GM18505 (cell line): ENCODE data around the gene CD247.
"Not testable (repeated sequence)": the region's sequence is repeated elsewhere in the genome, so short reads cannot be mapped to it uniquely, and the experiment has no call there.

Source experiments
- ATAC-seq: cut with Tn5 transposase; IDR thresholded peaks from one replicate; pipeline ENCODE4 v1.9.1; 2021; ENCODE audit not compliant: unreplicated experiment
- POLR2A ChIP-seq: IDR thresholded peaks from 4 replicates; pipeline ENCODE4 v1.6.1; 2011; ENCODE audit warnings: borderline replicate concordance; ENCODE audit not compliant: insufficient read depth, insufficient read length; ENCODE audit errors: extremely low read depth

Gene CD247

DNA sequence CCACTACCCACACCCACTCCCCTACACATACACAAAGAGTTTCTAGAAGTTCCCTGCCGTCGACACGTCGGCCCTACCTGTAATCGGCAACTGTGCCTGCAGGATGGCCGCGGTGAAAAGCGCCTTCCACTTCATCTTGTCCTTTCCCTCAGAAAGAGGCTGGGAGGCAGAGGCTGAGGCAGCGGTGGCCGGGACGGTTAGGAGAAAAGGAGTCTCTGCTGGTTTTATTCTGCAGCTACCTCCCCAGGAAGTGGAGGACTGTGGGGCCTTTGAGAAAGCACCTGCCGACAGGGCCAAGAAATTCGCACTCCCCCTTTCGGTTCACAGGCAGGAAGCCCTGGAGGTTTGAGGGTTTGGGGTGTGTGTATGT lies at the start of gene CD247:
Gene CD247, minus strand, starts transcription at position 199 of the 370 bp plus-strand sequence. Its CDS starts 64 bp downstream, at position 135.
- ATAC-seq, result no peak
- no peak for TF ChIP-seq POLR2A

DNA sequence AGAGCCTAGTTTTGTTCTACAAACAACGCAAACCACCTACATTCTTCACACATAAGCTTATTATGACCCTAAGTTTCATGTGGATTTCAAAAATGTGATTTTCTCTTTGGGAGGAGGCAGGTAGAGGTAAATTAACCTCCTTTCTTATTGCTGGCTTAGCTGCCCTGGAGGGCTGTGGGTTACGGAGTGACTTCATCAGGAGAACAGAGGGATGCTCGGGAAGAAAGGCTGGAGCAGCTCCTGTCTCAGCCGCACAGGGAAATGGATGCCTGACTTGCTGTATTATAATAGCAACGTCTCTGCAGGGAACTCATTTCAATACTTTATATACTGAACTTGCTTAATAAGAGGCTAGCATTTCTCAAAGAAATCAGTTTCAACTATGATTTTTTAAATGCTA lies 49.3 kb upstream of the CD247 start:
- no peak for ATAC-seq
- no peak for TF ChIP-seq POLR2A

DNA sequence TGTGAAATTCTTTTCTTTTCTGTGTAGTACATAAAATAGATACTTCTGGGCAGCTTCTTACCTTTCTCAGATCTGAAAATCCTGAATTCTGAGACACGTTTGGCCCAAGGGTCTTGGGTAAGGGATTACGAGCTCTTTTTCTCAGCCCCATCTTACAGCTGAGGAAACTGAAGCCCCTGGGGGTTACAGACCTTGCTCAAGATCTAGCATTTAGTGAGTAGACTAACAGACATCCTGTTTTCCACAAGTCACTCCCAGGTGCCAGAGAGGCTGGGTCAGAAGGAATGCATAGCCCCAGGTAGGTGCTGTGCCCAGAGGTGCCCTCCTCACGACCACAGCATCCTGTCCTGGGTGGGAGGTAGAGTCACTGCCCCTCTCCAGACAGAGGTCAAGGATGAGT lies 48.4 kb upstream of the CD247 start:
- no peak for ATAC-seq
- no peak for TF ChIP-seq POLR2A

DNA sequence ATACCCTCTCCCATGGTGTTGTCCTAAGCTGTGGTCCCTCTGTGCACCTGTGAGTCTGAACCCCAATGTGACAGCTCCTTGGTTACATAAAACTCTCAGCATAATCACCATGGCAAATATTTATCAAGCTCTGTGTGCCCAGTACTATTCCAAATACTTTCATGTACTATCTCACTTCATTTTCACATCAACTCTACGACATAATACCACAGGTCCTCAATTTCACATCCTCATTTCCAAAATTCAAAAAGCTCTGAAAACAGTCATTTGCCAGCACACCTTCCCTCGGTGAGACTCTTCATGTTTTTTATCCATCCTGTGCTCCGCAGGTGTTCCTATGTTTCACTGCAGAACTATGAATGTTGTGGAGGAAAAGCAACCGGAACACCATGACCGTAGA lies 47.6 kb upstream of the CD247 start:
- no peak for ATAC-seq
- TF ChIP-seq POLR2A, result no peak

DNA sequence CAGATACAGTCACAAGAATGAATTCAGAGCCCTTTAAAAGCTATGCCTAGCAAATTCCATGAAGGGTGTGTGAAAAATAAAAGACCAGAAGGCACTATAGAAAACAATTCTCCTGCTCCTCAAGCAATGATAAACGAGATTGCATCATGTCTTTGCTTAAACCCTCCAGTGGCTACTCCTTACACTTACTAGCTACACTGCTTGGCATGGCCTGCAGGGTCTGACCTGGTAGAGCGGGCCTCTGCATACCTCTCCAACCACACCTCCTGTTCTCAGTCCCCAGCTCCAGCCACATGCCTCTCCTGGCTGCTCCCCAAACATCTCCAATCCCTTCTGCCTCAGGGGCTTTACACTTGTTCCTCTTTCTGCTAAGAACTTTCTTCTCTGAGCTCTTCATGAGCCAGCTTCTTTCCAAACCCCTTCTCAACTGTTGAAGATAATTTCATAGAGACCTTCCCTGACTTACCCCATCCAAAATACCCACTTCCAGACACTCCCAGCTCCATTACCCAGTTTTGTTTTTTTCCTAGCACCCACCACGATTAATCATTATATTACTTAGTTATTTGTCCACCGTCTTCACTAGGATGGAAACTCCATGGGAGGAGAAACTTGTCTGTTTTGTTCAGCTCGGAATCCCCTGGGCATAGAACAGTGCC lies 46.4 kb upstream of the CD247 start:
- TF ChIP-seq POLR2A, result no peak
- no peak for ATAC-seq

DNA sequence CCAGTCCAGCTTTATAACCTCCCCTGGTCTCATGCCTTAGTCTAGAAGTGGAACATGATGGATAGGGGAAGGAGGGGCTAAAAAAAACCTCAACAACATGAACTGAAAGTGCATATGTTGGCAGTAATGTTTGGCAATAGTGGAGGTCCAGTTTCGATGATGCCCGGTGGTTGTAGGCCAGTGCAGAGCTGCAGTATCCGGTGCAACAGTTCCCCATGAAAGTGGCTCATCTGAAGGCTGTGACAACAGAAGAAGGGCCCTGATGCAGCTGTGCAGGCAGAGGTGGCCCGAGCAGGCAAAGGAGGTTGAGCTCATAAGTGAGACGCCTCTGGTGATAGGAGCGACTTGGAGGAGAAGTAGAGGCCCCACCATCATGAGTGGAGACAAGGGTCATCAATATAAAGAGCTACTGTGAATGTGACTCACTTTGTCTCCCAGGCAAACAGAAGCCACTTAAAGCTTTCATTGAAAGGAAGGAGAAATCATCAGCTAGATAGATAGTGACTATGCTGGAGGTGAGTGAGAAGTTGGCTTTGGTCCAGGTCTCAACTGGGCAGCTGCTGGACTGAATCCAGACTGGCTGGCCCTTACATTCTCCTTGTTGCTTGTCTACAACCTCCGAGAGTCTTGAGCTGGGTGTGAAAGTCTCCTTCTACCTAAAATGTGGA lies 45.4 kb upstream of the CD247 start:
- no peak for ATAC-seq
- TF ChIP-seq POLR2A, result no peak

DNA sequence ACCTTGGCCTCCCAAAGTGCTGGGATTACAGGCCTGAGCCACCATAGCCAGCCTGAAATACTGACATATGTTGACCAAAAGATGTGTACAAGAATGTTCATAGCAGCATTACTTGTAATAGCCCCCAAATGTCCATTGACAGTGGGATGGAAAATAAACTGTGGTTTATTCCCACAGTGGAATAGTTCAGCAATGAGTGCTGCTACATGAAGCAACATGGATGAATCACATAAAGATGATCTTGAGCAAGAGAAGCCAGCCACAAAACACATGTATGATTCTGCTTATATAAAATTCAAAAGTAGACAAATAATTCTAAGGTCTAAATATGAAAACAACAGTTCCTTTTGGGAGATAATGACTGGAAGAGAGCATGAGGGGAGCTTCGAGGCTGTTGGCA lies 44.4 kb upstream of the CD247 start:
- TF ChIP-seq POLR2A, result no peak
- ATAC-seq, result no peak

DNA sequence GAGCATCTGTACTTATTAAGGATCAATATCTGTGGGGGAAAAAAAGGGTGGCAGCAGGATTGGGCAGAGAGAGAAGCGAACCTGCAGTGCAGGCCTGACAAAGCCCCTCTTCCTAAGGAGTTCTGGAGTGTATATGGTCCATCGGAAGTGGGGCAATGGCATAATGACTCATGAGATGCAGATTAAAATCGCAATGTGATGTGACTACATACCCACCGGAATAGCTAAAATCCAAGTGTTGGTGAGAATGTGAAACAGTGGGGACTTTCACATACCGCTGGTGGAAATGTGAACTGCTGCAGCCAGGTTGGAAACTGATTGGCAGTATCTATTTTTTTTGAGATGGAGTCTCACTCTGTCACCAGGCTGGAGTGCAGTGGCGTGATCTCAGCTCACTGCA lies 43.4 kb upstream of the CD247 start:
- no peak for TF ChIP-seq POLR2A
- ATAC-seq, result no peak

DNA sequence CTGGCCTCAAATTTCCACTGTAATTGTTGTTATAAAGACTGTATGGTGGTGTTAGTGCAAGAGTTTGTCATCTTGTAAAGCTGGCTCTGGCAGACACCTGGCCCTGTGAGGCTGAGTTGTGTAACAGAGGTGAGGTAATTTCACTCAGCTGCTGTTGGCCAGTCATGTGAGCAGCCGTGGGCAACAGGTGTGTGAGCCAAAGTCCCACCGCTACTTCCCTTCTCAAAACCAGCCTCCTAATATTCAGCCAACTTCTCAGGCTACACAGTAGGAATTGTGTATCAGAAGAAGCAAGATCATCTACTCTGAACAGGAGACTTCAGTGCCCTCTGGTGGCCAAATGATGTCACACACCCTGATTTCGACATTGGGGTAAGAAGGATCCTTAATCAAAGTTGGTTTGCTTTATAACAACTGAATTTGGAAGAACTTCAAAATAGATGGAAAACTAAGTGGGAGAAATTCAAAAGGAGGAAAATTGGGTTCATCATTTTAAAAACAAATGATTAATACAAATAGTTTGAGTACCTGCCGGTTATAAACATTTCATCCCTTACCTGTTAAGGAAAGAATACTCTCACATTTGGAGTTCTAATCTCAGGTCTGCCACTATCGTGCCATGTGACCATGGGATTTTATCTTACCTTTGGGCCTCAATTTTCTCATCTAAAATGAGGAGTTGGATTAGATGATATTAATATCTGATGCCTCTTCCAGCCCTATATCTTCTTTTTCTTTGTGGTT lies 37.8 kb upstream of the CD247 start:
- ATAC-seq, result no peak
- TF ChIP-seq POLR2A, result no peak

DNA sequence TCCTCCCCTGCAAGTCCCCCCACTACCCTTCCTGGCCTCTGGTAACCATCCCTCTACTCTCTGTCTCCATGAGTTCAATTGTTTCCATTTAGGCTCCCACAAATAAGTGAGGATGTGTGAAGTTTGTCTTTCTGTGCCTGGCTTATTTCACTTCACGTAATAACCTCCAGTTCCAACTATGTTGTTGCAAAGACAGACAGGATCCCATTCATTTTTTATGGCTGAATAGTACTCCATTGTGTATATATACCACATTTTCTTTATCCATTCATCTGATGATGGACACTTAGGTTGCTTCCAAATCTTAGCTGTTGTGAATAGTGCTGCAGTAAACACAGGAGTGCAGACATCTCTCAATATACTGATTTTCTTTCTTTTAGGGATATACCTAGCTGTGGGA lies 36.7 kb upstream of the CD247 start:
- ATAC-seq, result not testable (repeated sequence)

DNA sequence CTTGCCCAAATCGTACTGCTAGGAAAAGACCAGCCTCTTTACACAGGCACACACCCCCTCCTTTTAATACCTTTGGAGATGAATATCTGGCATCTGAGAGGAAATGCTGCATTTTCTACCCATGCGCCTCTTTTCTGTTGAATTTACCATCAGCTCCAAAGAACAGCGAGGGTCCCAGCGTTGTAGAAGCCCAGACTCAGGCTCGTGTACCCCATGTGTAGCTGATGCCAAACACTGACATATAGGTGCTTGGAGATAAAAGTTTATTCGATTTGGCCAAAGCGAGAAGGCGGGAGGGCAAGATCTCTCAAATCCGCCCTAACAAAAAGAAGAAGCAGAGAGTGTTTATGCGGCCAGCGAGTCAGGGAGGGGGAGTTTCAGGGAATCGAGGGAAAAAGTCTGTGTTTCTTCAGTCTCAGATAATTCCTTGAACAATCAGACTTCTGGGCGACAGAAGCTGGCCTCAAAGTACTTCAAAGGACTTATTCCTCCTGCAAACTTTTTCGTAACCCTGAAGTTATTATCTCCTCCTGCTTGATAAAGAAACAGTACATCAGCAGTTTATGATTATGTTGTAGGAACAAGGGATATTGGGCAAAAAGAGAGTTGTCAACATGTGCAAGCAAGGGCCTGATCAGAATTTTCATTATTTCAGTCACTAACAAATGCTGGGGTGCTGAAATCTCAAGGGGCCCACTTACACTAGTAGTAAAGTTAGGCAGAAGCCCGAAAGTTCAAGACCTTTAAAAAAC lies 35.9 kb upstream of the CD247 start:
- ATAC-seq, result peak; percentile 9
- no peak for TF ChIP-seq POLR2A

DNA sequence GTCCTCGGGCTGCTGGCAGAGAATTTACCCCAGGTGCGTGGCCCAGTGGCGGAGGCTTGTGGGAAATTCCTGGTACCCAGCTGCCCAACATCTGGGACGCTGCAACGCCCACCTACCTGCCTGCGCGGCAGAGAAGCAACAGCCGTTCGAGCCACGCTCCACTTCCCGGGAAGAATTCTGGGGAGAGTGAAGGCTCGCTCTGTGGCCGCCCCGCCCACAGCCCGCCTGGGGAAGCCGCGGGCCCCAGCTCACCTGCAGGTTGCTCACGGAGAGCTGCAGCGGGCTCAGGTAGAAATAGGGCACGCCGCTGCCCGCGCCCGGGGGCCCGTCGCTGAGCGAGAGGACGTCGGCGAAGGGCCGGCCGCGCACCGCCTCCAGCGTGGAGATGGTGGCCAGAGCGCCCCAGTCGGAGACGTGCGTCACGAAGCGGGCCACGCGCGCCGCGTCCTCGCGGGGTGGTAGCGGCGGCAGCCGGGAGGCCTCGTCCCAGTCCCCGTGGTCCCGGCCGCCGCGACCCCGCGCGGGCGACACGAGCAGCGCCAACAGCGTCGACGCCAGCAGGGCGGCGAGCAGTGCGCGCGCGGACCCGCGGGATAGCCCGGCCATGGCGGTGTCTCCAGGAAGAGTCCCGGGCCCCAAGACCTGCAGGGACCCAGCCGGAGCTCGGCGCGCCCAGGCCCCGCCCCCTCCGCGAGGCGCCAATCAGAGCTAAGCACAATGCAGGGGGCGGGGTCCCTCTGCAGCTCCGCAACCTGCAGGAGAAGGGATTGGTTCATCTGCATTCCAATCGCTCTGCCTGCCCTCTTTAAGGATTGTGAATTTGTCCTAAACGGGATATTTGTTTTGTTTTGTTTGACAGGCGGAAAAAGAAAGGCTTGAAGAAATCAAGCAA lies 35.1 kb upstream of the CD247 start, which contains the start of gene CREG1:
Gene CREG1, minus strand, starts transcription at position 627 of the 892 bp plus-strand sequence.
- TF ChIP-seq POLR2A, result peak; percentile 86
- ATAC-seq, result peak; percentile 96
